ENCODE measurements around the gene DLG2. TPM values are rescaled to one million over a fixed set of nuclear protein-coding genes. Genes with fewer than 3 reads are reported as not detected.

The DLG2 gene
- total and polyA plus RNA-seq, 9 of the 15 experiments (the other 6 are each of a cell fraction or from before 2014, with no cell fraction given) = 0.52 to 1.6 (median 0.95) TPM

DNA sequence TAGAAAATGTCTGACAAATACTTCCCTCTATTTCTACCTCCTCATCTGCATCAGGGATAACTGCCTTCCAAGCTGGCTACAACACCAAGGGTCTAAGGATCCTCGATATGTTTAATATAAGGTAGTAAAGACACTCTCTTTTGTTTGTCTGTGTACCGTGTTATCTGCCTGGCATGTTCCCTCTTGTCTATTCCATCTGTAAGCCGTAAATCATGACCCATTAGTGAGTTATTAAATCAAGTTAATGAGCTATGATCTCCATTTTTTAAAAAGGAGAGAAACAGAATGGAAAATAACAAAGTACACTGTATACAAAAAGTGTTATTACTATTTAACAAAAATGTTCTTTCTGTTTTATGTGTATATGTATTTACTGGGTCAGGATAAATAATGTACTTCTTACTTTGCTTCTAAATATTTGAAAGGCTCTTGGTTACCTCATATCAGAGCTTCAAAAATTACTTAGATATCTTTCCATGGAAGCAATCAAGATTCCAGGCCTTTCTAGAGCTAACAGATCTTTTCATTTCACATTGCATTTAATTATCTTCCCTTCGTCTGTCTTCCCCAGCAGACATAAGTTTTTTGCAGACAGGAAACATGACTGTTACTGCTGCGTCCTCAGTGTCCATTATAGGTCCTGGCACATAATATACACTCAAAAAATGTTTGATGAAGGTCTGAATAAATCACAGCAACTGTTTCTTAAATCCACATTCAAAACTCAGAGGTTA is 1998.4 kb downstream of the DLG2 start:
- intact Hi-C loops (cut with micrococcal nuclease) = no loop called here
- no peak overlapping the region for H3K27ac ChIP-seq (ENCODE audit: extremely low read depth, low read depth, low read length)
- no peaks in the 10 kb centered on the region for H3K9me1 ChIP-seq (ENCODE audit: control insufficient read depth, insufficient read depth, low read length)
- no peaks in the 10 kb centered on the region for H3K79me2 ChIP-seq (ENCODE audit: control insufficient read depth, insufficient read depth, low read length)
- DNase-seq (ENCODE audit: extremely low read depth in 1 of 4, low spot score in 3 of 4) = no peak
- H3K9me3 ChIP-seq (replicated peaks; ENCODE audit: control insufficient read depth, insufficient read depth, low read depth, low read length) = no peaks in the 10 kb centered on the region
- no peaks in the 10 kb centered on the region for H3K4me1 ChIP-seq (replicated peaks in 1 of 2; ENCODE audit: control insufficient read depth in 2 of 2, insufficient read depth in 2 of 2, low read length in 2 of 2)
- no peak for ATAC-seq
- H3K4me3 ChIP-seq = no peak overlapping the region
- no peaks in the 10 kb centered on the region for H4K20me1 ChIP-seq (replicated peaks; ENCODE audit: control insufficient read depth, insufficient read depth, low read length)
- no peaks in the 10 kb centered on the region for H3K27me3 ChIP-seq (ENCODE audit: control insufficient read depth in 2 of 2, insufficient read depth in 2 of 2, low read length in 2 of 2)
- H3K4me2 ChIP-seq (ENCODE audit: insufficient read depth, low read length) = no peak overlapping the region
- in situ Hi-C loops (cut with MboI) = no loop called here
- CTCF ChIA-PET (ENCODE audit: low intra/inter-chr PET ratio) = no interaction called here
- no peaks in the 10 kb centered on the region for H3K36me3 ChIP-seq (ENCODE audit: control insufficient read depth, insufficient read depth, low read length)
- 2% methylated on average over 5 of the region's 5 CpGs for WGBS (ENCODE audit: insufficient coverage, low coverage, missing lambda C conversion rate)
- no peak overlapping the region for H2AFZ ChIP-seq (ENCODE audit: low read depth, low read length)
- BruUV-seq (replicated peaks) = no TSS peak
- no peak overlapping the region for H3K9ac ChIP-seq (ENCODE audit: insufficient read depth in 1 of 2, low read depth in 2 of 2, low read length in 2 of 2)
- POLR2A ChIA-PET = interaction anchor here (1.7 kb wide), 1 partner anchor 15 kb away, joined by 4 read pairs; no protein-coding TSS in a partner anchor
- TF ChIP-seq PRPF4 (IDR thresholded peaks at IDR 0.05; ENCODE audit: insufficient read depth, low read depth, low read length, poor library complexity, severe bottlenecking) = no peak
- no peak for TF ChIP-seq CBX1 (IDR thresholded peaks at IDR 0.05; ENCODE audit: low read depth)
- TF ChIP-seq PRDM10 (IDR thresholded peaks at IDR 0.05; ENCODE audit: partially characterized antibody) = no peak
- no peak for TF ChIP-seq TCFL5 (CRISPR knock-in tag; conservative IDR thresholded peaks at IDR 0.05)
- no peak for FAIRE-seq

All from K562 (cell line).